NCI-H2227 treated with DMSO at 0.1 percent for 48 hours (cell line): ENCODE measurements around the gene ZNF45.
"Not testable (repeated sequence)": the region's sequence is repeated elsewhere in the genome, so short reads cannot be mapped to it uniquely, and the experiment has no call there.

Experiments used
- DNase-seq: peaks from one replicate; lab custom pipeline; 2025; lab: John Stamatoyannopoulos, UW

ZNF45 gene

DNA sequence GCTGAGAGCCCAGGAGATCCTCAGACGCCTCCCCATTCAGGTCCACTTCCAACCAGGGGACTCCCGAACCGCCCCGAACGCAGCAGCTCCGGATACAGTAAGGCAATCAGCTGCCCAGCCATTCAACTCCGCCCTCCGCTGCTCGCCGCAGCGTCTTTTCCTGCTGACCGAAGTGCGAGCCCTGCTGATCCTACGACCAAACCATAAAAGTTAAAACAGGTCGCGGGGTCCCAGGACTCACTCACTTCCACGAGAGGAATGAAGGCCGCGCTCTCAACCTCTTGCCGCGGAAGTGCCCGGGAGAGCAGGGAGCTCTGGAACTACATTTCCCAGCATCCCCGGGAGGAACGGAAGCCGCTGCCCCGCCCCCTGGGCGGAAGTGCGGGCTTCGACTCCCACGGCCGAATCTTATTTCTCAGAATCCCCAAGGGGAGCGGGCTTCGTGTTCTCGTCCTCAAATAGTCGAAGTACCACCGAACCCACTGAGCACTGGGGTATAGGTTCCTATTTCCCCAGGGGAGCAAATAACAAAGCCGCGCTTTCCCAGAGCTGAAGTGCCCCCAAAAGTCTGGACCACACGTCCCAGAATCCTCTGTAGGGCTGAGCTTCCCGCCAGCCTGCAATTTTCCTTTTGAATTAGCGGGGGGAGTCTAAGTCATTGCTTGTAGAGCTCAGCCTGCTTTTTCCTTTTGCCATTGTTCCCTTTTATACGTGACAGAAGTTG is at the start of gene ZNF45:
Gene ZNF45, minus strand, starts transcription at position 298 of the 724 bp plus-strand sequence. CDS start 13,097 bp downstream, outside the sequence.
- DNase-seq: peak; percentile 89

DNA sequence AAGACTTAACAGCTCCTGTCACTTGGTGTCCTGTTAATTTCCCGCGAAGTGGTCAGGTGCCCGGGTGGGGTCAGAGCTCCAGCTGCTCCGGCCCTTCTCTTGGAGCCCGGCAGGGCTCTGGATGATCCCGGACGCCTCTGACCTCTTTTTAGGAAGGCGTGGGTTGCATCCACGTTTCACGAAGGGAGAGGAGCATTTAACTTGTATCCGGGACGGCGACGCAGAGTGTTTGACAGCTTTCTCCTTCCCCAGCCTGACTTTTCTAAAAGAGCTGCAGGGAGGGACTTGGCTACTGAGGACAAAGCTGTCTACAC is 49.6 kb upstream of the ZNF45 start:
- DNase-seq: no peak

DNA sequence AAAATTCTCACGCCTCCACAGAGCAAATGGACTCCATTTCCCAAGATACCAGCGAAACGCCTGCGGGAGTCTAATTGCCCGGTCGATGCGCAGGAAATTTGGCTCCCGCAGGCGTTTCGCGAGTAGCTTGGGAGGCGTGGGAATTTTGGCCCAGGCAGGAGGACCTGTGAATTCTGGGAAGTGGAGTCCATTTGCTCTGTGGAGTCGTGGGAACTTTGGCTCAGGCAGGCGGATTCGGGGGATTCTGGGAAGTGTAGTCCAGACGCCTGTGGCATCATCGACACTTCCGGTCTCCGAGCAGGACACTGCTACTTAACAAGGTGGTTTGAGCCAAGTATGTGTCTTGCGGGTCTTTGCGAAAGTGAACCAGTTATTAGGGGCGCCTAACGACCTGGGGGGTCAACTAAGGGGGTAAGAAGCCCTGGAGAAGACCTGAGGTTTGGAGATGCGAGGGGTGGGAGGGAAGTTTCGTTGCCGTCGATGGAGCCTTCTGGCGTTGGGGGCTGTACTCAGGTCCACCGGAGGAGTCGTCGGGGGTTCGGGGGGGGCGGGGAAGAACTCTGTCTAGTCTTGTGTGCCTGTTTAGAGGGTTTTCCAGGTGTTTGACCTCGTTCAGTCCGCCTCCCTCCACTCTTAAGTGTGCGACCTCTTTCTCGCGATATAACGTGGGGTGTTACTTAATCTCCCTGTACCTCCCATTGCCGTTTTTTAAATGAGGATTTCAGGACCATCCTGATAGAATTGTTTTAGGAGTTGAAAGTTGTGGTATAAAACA is 49.0 kb upstream of the ZNF45 start, which contains the start of gene ZNF155:
Gene ZNF155, plus strand, starts transcription at position 277 of the 775 bp plus-strand sequence. CDS start 4,356 bp downstream, outside the sequence.
- DNase-seq: peak; percentile 93

DNA sequence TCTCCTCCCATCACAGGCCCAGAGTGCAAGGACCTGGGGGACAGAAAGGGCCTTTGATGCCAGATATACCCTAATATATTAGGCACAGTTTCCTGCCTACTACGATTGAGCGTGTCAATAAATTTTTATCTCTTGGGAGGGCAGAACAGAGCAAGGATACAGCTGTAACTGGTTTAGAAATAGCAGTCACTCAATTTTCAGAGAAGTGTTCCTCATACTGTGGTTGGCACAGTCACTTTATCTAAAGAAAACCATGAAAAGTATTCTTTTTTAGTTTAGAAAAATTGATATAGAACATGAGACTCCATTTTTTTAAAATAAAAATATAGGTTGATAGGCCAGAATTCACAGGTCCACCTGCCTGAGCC is 48.4 kb upstream of the ZNF45 start:
- DNase-seq: no peak

DNA sequence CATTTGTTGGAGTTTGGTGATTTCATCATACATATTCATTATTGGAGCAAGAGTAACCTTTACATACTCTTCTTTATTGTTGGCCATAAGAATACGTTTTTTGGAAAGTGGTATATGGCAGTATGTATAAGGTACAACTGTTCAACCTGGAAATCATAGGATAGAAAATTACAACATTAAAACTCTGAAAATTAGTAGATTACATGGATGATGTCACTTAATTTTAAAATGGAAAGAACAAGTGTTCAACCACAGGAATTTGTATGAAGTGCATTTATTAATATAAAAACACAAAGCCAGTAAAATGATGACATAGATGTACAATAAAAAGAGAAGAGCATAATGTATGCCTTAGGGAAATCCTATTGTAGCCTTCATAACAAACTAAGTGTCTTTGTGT is 41.6 kb upstream of the ZNF45 start:
- no peak for DNase-seq

DNA sequence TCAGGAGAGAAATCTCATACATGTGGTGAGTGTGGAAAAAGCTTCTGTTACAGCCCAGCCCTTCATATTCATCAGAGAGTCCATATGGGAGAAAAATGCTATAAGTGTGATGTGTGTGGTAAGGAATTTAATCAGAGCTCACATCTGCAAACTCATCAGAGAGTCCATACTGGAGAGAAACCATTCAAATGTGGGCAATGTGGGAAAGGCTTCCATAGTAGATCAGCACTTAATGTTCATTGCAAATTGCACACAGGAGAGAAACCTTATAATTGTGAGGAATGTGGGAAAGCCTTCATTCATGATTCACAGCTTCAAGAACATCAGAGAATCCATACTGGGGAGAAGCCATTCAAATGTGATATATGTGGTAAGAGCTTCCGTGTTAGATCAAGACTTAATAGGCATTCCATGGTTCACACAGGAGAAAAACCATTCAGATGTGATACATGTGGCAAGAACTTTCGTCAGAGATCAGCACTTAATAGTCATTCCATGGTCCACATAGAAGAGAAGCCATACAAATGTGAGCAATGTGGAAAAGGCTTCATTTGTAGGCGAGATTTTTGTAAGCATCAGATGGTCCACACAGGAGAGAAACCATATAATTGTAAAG is 31.1 kb upstream of the ZNF45 start:
- no peak for DNase-seq

DNA sequence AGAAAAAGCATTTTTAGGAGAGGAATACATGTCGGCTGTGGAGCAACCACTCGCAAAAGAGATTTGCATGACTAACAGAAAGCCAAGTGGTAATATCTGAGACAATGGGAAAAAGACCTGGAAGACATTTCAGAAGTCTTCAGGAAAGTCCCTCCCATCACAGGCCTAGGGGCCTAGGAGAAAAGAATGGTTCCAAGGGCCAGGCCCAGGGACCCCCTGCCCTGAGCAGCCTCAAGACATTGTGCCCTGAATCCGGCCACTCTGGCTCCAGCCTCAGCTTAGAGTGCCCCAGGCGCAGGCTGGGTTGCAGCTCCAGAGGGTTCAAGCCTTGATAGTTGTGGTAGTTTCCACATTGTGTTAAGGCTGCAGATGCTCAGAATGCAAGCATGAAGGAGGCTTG is 25.3 kb upstream of the ZNF45 start:
- DNase-seq: no peak

DNA sequence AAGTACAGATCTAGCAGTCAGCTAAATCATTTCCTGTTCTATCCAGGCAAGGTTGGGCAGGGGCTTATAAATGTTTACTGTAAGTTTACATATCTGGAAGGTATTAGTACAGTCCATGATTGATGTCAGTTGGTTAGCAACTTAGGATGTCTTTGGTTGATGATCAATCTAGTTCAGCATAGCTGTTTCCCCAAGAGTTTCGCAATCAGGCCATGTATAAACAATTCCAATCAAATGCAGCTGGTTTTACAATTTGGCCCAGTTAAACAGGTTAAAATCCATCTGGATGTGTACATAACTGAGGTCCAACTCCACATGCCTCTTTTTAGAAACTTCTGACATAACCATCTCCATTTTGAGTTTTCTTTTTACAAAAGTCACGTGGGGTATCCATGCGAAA is 22.8 kb upstream of the ZNF45 start:
- no peak for DNase-seq

DNA sequence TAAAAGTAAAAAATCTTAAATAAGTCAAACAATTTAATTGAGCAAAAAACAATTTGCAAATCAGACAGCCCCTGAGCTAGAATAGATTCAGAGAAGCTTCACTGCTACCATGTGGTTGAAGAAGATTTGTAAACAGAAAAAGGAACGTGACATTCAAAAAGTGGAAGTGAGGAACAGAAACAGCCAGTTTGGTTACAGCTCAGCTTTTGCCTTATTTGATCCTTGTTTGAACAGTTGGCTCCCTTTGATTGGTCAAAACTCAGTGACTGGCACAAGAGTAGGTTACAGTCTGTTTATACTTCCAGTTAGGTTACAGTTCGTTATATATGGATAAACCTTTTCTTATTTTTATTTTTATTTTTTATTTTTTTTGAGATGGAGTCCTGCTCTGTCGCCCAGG is 21.7 kb upstream of the ZNF45 start:
- DNase-seq: no peak

DNA sequence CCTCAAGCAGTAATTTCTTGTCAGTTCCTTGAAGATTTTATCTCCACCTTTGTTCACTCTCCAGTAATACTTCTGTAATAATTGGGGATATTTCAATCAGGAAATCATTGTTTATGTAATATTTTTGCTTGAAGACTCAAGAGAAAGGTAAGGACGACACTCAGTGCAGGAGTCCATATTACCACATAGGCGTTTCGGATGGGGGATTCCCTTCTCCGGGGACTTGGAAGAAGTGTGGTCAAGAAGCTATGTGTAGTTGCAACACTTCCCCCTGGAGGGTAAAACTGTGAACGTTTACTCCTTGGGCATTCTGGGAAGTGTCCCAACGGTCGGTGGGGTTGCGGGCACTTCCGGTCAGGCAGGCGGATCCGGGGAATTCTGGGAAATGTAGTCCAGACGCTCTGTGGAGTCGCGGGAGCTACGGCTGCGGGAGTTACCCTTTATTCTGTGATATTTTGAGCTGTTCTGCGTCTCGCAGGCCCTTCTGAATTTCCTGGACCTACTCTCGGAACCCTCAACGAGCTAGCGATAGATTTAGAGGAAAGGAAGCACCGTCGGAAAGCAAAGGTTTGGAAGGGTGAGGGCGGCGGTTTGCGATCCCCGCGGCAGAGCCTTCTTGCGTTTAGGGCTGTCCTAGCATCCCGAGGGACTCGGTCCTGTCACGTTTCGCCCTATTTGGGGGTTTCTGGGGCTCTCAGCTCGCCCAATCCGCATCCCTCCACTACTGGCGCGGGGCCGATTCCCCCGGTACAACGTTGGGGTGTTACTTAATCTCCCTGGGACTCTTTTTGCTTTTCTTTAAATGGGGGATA is 16.0 kb upstream of the ZNF45 start, which contains the start of gene ZNF221:
Gene ZNF221, plus strand, starts transcription at position 395 of the 812 bp plus-strand sequence. CDS start 11,499 bp downstream, outside the sequence.
- peak; percentile 76 for DNase-seq

DNA sequence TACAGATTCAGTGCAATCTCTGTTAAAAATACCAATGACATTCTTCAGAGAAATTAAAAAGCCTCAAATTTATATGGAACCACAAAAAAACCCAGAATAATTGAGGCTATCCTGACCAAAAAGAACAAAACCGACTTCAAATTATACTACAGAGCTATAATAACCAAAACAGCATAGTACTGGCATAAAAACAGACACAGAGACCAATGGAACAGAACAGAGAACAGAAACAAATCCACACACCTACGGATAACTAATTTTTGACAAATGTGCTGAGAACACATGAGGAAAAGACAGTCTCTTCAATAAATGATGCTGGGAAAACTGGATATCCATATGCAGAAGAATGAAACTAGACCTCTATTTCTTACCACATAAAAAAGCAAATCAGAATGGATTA is 14.7 kb upstream of the ZNF45 start:
- DNase-seq: not testable (repeated sequence)

DNA sequence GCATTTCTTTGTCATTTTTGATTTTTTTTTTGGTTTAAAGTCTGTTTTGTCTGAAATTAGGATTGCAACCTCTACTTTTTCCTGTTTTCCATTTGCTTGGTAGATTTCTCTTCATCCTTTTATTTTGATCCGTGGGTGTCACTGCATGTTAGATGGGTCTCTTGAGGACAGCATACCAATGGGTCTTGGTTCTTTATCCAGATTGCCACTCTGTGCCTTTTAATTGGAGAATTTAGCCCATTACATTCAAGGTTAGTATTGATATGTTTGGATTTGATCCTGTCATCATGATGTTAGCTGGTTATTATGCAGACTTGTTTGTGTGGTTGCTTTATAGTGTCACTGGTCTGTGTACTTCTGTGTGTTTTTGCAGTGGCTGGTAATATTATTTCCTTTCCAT is 12.3 kb upstream of the ZNF45 start:
- DNase-seq: not testable (repeated sequence)

DNA sequence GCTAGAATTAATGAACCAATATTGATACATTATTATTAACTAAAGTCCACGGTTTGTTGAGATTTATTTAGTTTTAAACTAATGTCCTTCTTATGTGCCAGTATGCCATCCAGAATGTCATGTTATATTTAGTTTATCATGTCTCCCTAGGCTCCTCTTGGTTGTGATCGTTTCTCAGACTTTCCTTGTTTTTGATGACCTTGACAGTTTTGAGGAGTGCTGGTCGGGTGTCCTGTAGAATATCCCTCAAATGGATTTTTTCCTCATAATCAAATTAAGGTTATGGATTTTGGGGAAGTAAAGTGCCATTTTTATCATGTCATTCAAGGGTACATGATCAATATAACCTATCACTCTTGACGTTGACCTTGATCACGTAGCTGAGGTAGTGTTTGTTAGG is 6.1 kb upstream of the ZNF45 start:
- no peak for DNase-seq

DNA sequence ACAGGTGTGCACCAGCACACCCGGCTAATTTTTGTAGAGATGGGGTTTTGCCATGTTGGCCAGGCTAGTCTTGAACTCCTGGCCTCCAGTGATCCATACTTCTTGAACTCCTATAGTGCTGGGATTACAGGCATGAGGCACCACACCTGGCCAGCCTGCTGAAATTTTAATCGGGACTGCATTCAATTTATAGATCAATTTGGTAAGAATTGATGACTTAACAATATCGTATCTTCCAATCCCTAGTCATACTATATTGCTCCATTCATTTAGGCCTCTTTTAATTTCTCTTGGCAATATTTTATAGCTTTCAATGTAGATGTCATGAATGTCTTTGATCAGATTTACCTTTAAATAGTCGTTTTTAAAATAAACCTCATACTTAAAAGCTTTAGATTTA is 5.6 kb upstream of the ZNF45 start:
- no peak for DNase-seq

DNA sequence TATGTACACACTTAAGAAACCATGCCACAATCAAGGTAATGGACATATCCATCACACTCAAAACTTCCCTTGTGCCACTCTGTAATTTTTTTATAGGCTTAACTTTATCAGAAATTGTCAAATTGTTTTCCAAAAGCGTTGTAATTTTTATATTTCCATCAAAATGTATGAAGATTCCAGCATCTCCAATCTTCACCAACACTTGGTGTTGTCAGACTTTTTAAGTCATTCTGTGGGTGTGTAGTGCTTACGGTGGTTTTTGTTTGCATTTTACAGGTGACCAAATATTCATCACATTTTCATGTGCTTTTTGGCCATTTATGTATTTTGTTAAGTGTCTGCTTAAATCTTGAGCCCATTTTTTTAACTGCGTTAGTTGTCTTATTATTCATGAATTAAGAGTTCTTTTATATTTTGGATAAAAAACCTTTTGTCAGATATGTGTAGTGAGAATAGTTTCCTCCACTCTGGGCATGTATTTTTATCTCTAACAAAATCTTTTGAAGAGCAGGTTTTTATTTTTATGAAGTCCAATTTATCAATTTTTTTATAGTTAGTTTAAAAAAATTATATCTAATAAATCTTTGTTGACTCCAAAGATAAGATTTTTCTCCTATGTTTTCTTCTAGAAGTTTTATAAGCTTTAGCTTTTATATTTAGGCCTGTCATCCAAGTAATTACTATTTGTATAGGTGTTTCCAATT is 4.6 kb upstream of the ZNF45 start:
- DNase-seq: no peak

DNA sequence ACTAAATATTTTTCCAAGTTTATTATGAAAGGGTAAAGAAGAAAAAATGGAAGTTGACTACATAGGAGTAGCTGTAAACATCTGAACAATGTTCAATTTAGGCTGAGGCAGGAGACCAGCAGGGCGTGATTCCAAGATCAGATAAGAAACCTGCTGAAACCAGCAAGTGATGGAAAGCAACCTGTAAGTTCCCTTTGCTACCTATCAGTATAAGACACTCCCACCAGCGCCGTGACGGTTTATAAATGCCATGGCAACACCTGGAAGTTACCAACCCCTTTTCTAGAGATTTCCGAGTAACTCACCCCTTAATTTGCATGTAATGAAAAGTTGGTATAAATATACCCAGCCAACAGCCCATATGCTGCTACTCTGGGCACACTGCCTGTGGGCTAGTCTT is 1.1 kb upstream of the ZNF45 start:
- no peak for DNase-seq

DNA sequence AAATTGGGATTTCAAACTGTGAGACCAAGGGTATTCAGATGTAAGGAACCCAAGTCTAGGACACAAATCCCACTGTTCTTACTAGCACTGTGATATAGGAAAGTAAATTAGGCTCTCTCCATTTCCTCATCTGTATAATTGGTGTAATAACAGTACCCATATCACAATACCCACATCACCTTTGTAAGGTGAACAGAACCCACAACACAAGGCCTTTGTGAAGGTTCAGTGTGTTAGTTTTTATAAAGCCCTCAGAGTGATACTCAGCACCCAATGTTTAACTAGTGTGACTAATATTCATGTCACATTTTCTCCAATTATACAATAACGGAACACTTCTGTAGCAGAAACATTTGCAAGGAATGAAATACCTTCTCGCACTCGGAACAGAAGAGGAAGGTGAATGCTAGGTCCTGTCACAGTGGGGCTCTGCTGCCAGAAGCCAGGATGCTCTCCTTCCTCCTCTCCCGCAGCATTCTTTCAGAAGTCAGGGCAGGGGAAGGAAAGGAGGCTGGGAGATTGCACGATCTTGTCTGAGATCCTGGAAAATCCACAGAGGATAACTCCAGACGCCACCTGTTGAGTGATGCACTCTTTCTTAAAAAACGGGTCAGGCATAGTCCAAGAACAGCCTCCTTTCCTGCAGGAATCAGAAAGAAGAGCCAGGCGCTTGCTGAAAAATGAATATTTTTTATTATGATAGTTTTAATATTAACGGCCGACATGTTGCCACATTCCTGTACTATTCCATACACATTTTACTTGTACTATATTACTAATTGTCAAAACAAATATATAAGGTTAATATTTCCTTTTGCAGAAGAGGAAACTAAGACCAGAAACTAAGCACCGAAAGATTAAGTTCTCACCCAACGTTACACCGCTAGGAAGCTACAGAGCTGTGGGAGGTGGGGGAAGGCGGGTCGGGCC is 762 bp downstream of the ZNF45 start:
- DNase-seq: no peak

DNA sequence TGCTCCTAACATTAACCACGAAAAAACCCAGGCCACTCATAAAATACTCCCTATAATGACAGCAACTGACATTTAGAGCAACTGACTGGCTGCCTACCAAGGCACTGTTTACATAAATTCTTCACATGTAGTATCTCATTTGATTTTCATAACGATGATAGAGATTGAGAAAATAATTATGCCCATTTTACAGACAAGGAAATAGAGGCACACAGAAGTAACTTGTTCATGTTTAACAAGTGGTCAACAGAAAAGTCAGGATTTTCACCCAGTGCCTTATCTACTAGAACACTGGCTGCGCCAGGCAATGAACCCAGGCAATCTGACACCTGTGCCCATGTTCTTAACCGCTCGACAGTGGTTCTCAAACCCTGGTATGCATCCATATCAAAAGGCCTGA is 6.3 kb downstream of the ZNF45 start:
- DNase-seq: no peak

DNA sequence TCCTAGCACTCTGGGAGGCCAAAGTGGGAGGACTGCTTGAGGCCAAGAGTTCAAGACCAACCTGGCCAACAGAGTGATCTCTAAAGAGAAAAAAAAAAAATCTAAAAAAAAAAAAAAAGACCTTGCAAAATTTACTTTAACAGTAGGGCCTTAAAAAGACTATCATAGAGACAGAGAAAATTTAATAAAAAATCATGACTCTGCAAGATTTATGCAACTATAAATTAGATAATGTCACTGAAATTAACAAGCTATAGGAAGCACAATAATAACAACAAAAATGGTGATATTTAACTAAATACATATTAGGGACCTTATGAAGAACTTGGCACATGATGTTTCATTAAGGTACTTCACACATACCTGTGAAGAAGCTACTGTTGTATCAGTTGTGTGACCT is 11.2 kb downstream of the ZNF45 start:
- no peak for DNase-seq

DNA sequence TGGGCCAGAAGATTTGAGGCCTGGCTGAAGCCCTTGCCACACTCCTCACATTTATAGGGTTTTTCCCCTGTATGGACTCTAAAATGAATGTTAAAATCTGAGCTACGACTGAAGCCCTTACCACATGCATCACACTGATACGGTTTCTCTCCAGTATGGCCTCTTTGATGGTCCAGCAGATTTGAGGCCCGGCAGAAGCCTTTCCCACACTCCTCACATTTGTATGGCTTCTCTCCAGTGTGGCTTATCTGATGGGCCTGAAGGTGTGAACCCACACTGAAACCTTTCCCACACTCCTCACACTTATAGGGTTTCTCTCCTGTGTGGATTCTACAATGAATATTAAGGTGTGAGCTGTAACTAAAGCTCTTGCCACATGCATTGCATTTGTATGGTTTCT is 21.0 kb downstream of the ZNF45 start:
- DNase-seq: no peak
